T-helper 2 cell (primary cell): ENCODE results near the gene LAMP1.
"Not testable (repeated sequence)": the region's sequence is repeated elsewhere in the genome, so short reads cannot be mapped to it uniquely, and the experiment has no call there.

Source experiments
- DNase-seq, 5 experiments: peaks; one replicate each; pipeline versions ENCODE4 v3.0.0 to v3.0.0-alpha.2; 2012 to 2022

LAMP1 gene

DNA sequence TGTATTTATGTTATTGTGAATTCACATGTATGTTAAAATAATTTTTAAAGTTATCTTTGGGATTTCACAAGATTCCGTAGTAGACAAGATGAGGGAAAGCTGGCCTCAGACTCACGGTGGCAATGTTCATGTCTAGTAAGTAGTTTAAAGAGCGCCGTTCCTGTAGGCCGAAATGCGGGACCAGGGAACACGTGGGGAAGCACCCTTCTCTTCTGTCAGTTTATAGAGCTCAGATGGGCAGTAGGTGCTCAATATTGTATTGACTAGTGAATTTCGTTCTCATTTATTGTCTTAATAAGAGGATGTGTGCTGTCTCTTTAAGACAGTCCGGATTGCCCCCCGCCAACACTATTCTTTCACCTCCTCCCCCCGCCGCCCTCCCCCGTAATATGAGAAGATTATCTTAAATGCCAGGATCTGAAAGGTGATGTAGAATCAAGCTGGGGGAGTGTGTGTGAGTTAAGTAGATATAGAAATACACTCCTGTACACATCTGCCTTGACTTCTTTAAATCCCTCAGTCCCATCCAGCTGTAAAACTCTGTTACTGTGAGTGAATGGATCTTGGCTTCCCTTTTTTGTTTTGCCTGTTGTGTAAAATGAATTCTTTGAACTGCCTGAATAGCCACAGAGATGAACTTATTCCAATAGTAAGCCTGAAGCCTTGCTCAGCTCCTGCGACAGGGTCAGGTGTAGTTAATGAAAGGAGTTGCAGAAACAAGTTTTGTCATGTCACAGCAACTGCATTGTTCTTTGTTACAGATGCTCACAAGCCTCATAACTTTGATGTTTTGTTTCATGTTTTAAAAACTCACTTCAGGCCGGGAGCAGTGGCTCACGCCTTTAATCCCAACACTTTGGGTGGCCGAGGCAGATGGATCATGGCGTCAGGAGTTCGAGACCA lies 1.3 kb downstream of the LAMP1 start:
- DNase-seq, result no peak

DNA sequence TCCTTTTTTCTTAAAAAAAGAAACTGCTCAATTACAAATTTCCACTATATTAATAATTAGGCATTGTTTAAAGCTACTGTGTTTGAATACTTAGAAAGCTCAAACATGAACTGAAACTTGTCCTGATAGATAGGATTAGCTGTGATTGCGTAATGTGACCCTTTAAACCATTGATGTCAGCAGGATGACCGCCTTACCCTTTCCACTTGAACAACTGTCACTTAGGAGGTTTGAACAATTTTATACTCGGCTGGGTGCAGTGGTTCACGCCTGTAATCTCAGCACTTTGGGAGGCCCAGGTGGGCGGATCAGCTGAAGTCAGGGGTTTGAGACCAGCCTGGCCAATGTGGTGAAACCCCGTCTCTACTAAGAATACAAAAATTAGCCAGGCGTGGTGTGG lies 2.9 kb downstream of the LAMP1 start:
- no peak for DNase-seq

DNA sequence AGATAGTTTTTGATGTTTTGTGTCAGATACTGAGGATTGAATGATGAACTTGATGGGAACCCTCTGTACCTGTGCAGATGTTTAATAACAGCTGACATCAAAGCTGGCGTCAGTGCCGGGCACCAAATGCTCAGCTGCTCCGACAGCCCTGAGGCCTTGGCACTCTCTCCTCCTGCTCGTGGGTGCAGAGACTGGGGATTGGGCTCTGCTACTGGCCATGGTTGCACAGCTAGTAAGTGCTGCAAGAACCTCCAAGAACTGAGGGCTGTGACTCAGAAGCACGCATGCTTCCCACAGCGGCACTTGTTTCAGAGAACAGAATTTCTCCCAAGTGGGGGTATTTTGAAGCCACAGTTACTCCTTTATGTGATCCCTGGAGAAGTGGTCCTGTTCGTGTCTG lies 5.9 kb downstream of the LAMP1 start:
- no peak for DNase-seq

DNA sequence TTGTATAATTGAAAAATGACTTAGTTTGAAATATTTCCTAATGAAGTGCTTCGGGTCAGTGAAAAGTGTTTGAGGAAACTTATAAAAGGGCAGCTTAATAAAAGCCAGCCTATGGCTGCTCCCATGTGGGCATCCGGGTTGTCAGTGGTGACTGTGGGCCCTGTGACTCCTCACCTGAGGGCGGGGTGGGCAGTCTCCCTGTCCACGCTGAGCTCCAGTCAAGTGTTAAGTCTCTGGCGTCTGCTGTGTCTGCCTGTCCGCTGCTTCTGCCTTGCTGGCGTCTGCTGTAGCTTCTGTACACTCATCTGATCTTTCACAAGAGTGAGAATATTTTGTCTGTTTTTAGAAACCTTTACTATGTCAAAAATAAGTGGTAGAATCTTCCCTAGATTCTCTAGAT lies 7.1 kb downstream of the LAMP1 start:
- no peak for DNase-seq

DNA sequence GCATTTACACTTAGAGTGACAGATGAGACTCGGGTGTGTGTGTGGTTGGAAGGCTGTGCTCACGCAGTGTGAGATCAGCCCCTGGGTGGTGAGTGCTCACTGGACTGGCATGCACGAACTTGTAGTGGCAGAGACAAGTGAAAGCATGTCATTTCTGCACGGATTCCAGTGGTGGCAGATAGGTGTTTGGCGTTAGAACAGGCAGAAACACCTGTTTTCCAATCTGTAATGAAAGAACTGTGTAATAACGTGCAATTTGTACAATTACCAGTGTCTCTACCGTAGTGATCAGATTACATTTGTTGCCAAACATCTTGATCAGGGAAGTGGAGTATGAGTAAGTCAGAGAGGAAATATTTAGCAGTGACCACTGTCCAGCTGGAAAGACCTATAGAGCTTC lies 8.2 kb downstream of the LAMP1 start:
- no peak for DNase-seq

DNA sequence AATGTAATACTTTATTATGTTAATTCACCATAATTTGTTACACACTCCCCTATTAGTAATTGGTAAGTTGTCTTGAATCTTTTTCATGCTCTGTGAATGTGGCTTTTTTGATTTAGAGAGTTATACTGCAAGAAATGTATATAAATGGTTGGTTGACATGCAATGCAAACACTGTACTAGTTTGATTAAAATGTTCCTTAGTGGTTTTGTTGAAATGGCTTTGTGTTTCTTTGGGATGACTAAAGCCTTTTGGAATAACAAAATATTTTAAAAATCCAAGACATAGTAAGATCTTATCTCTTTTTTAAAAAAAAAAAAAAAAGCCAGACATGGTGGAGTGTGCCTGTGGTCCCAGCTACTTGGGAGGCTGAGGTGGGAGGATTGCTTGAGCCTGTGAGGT lies 10.5 kb downstream of the LAMP1 start:
- no peak for DNase-seq

DNA sequence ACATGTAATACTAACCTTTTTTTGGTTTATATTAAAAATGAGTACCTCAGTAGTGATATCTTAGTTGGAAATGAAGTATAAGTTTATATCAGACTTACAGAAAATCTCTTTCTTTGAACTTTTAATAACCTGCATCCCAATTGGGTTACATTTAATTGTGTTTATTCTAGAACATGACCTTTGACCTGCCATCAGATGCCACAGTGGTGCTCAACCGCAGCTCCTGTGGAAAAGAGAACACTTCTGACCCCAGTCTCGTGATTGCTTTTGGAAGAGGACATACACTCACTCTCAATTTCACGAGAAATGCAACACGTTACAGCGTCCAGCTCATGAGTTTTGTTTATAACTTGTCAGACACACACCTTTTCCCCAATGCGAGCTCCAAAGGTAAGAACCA lies 12.4 kb downstream of the LAMP1 start:
- no peak for DNase-seq

DNA sequence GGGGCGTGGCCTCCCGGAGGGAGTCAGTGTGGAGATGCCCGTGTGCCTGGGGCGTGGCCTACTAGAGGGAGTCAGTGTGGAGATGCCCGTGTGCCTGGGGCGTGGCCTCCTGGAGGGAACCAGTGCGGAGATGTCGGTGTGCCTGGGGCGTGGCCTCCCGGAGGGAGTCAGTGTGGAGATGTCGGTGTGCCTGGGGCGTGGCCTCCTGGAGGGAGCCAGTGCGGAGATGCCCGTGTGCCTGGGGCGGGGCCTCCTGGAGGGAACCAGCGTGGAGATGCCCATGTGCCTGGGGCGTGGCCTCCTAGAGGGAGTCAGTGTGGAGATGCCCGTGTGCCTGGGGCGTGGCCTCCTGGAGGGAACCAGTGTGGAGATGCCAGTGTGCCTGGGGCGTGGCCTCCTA lies 17.1 kb downstream of the LAMP1 start:
- not testable (repeated sequence) for DNase-seq

DNA sequence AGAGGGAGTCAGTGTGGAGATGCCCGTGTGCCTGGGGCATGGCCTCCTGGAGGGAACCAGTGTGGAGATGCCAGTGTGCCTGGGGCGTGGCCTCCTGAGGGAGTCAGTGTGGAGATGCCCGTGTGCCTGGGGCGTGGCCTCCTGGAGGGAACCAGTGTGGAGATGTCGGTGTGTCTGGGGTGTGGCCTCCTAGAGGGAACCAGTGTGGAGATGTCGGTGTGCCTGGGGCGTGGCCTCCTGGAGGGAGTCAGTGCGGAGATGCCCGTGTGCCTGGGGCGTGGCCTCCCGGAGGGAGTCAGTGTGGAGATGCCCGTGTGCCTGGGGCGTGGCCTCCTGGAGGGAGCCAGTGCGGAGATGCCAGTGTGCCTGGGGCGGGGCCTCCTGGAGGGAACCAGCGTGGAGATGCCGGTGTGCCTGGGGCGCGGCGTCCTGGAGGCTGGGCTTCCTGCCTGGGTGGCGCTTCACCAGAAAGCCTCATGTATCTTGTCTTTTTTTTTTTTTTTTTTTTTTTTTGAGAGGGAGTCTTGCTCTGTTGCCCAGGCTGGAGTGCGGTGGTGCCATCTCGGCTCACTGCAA lies 17.9 kb downstream of the LAMP1 start:
- DNase-seq, result not testable (repeated sequence)

DNA sequence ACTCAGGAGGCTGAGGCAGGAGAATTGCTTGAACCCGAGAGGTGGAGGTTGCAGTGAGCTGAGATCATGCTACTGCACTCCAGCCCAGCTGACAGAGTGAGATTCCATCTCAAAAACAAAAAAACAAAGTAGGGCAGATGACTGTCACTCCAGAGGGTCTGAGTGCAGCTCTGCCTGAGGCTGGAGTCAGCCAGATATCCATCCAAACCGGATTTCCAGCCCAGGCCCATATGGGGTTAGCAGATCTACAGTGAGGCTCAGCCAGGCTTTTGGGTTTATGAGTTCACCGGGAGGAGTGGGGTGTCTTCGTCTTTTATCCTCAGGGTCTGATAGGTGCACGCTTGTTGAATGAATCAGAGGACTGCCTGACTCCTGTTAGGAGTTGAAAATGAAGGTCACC lies 19.0 kb downstream of the LAMP1 start:
- DNase-seq, result no peak

DNA sequence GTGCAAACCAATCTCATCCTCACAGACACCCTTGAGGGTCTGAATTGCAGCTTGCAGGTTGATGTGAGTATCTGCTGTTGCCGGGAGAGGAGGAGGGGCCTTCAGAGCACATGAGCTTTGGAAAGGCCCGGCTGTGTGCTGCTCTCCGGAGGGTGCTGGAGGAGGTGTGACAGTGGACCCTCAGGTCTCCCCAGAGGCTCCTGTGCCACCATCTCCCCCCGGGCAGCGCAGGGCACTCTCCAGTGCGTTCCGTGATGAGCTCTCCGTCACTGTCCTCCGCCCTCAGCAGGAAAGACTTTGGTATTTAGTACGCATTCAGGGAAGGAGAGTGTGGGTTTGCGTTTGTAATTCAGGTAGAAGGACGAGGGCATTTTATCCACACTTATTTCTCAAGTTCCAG lies 20.0 kb downstream of the LAMP1 start:
- DNase-seq, result no peak

DNA sequence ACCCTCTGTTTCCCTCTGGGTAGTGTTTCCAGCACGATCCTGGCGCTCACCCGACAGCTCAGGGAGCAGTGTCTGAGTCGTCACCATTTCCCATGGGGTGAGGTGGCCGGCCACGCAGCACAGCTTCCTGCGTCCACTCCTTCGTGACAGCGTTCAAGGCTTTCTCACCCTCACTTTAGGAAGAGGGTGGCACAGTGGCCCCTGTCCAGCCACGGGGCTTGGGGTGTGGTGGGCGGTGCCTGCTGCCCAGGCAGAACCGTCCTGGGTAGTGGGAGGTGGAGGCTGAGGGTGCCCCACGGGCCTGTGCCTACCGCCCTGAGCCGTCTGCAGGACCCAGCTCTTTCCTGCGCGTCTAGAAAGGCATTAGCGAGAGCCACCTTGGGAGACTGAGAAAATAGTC lies 21.9 kb downstream of the LAMP1 start:
- DNase-seq, result no peak

DNA sequence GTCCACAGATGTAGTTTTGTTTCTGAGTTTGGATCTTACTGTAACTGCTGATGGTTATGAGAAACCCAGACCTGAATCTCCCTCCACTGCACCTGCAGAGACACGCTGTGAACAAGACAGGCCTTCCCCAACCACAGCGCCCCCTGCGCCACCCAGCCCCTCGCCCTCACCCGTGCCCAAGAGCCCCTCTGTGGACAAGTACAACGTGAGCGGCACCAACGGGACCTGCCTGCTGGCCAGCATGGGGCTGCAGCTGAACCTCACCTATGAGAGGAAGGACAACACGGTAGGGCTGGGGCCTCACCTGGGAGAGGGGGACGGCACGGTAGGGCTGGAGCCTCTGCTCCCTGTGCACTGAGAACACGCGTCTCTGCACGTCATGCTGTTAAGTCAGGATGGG lies 22.3 kb downstream of the LAMP1 start:
- no peak for DNase-seq

DNA sequence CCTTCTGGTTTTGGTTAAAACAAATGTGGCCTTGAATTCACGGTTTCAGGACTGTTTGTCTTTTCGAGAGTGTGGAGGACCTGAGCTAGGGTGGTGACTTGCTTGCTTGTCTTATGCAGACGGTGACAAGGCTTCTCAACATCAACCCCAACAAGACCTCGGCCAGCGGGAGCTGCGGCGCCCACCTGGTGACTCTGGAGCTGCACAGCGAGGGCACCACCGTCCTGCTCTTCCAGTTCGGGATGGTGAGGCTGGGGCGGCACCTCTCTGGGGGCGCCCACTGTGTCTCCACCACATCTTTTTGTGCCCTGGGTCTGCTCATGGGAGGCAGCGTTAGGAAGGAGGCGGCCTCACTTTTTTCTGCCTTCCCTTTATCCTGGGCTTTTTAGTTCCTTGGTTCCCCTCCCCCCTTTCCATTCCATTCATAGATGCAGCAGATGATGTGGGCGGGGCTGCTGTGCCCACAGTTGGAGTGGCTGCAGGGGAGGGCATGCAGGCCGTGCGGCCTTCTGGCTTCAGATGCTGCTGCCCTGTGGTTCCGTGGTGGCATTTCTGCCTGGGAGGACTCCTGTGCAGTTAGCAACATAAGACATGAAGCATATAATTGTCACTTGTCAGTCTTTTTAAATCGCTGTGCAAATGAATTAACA lies 23.3 kb downstream of the LAMP1 start:
- DNase-seq, result no peak

DNA sequence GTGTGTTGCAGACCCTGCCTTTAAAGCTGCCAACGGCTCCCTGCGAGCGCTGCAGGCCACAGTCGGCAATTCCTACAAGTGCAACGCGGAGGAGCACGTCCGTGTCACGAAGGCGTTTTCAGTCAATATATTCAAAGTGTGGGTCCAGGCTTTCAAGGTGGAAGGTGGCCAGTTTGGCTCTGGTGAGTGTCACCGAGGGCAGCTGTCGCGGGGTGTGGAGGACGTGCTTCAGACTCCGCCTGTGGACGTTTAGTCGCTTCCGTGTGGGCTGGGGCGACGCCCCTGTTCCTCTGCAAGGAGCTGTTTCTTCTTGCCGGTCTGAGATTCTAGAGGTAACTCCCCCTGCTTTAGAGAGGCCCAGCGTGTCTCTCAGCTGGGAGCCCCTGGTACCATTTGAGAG lies 24.5 kb downstream of the LAMP1 start:
- DNase-seq, result no peak

DNA sequence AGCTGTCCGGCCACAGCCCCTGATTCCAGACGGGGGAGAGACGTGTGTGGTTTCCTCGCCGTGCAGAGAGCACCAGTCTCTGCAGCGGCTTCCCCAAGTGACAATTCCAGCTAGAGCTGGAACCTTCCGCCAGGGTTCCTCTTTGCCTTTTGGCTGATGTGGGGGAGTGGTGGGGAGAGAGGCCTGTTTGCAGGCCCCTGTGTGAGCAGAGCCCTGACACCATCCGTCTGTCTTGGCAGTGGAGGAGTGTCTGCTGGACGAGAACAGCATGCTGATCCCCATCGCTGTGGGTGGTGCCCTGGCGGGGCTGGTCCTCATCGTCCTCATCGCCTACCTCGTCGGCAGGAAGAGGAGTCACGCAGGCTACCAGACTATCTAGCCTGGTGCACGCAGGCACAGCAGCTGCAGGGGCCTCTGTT lies 25.0 kb downstream of the LAMP1 start:
- no peak for DNase-seq

DNA sequence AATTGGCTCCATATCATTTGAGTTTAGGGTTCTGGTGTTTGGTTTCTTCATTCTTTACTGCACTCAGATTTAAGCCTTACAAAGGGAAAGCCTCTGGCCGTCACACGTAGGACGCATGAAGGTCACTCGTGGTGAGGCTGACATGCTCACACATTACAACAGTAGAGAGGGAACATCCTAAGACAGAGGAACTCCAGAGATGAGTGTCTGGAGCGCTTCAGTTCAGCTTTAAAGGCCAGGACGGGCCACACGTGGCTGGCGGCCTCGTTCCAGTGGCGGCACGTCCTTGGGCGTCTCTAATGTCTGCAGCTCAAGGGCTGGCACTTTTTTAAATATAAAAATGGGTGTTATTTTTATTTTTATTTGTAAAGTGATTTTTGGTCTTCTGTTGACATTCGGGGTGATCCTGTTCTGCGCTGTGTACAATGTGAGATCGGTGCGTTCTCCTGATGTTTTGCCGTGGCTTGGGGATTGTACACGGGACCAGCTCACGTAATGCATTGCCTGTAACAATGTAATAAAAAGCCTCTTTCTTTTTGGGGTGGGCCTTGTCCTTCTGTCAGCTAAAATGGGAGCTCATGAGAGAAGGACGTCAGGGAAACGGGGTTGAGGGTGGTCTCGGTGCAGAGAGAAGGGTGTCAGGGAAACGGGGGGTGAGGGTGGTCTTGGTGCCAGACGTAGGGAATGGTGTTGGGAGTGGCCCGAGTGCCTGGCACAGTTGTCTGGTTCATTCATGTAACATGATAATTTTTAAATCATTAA lies 26.0 kb downstream of the LAMP1 start:
- DNase-seq, result no peak

DNA sequence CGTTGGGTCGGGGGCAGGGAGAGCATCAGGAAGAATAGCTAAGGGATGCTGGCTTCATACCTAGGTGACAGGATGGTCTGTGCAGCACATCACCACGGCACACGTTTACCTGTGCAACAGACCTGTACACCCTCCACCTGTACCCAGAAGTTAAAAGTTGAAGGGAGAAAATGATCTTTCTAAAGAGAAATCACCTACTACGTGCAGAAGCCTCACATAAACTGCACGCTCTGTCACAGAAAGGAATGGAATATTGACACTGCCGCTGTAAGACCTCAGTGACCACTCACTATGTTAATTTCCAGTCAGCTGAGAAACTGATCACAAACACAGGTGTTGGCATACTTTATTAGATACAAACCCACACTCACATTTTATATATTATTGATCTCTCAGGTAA lies 26.8 kb downstream of the LAMP1 start:
- DNase-seq, result no peak

DNA sequence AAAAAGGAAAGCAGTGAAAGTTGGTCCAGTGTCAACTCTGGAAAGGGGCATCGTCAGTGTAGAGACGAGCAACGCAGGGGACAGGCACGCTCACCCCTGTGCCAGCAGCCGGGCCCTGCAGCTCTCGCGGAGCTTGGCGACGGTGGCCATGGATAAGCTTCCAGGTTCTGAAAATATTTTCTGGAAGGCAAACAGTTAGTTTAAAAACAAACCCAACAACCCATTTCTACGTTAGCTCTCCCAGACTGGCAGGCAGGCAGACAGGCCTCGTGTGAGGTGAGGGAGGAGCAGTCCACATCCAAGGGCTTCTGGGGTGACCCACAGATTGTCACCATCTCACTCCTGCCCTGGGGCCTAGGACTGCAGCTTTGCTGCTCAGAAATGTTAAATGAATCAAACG lies 27.4 kb downstream of the LAMP1 start:
- DNase-seq, result no peak

DNA sequence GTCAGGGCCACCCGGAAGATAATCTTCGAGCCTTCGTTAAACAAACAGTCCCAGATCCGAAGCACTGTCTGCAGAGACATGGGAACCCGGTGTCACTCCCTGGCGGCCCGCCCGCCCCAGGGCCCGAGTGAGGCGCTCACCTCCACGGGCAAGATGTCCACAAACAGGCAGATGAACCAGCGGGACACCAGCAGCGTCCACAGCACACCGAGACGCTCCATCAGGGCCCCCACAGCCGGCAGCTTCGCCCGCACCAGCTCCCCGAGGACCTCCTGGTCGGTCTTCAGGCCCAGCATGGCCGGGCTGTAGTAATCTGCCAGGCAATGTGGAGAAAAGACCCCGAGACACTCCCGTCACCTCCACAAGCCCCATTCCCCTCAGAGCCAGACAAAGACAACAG lies 28.7 kb downstream of the LAMP1 start:
- no peak for DNase-seq

DNA sequence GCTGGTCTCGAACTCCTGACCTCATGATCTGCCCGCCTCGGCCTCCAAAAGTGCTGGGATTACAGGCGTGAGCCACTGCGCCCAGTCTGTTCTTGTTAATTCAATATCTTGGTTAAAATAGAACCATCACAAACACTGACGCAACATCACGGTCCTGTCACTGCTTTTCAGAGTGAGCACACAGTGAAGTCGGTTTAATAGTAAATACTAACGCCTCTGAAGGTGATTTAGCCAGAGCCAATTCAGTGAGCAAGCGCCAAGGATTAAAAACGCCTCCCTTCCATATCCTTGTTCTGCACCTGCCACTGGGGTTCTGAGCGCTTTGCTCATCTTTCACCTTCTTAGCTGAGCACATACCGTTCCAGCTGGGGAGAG lies 30.3 kb downstream of the LAMP1 start:
- DNase-seq, result no peak

DNA sequence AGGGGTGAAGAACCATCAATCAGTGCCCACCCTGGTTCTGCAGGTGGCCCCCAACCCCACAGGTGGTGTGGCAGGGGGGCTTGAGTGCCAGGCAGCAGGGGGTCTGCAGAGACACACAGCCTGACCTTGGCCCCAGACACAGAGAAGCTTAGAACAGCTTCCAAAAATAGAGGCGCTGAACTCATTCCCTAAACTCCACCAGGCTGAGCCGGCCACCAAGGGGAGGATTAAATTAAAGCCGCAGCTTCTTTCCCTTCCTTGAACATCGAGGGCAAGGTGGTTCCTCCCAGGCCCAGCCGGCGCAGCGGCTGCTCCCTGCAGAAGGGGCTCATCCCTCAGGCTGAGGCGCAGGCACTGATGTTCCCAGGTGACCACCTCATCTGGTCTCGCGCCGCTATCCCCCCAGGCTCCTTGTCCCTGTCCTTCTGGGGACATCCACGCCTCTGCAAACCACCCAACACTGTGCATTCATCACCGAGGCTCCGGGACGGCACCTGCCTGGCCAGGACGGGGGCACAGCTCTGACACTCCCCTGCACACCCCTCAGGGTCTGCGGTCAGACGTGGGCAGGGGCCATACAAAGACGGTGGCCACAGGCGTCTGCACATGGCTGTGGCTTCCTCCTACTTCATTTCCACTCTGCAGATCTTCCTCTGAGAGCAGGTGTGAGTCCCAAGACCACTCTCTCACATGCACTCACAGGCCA lies 30.9 kb downstream of the LAMP1 start:
- no peak for DNase-seq

DNA sequence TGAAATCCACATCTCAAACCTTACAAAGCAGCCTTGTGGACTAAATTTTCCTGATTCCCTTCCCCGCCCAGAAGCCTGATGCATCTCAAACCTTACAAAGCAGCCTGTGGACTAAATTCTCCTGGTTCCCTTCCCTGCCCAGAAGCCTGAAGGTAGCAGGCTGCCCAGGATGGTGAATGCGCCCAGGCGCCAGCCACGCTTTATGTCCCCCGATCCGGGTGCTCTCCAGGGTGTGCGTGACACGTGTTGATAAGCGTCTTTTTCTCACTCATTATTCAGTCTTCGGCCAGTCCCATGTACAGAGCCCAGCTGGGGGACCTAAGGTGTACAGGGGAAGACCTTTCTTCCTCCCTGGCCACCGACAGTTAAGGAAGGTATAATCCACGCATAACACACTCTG lies 31.8 kb downstream of the LAMP1 start:
- no peak for DNase-seq
